Activated CD4-positive, CD25-positive, alpha-beta regulatory T cell (primary cell): ENCODE data around the gene IRF1.
"Not testable (repeated sequence)": the region's sequence is repeated elsewhere in the genome, so short reads cannot be mapped to it uniquely, and the experiment has no call there.

Experiments
- DNase-seq, 4 experiments: peaks; one replicate each; lab custom pipeline; 2025; lab: John Stamatoyannopoulos, UW

IRF1 gene

DNA sequence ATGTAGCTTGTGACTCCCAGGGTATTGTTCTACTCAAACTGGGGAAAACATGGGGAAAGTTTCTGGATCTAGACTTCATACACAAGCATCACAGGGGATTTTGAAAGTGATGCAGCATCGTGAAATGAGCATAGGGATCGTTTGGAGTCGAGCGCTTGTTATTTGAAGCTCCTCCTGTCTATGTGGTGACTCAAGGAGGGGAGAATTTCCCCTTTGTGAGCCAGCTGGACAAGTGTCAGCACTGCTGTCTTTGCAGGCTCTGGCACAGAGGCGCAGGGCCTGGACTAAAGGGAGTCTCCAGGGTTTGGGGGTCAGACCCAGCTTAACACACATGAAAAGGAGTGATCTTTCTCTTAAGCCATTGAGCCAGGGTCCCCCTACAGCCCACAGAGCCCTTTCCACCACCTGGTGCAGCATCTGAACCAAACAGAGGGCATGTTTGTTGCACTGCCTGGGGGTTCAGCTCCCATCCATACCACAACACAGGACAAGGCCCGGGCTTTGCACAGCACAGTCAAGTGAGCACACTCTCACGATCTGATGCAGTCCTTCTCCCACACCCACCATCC lies 51.0 kb downstream of the IRF1 start:
- no peak for DNase-seq

DNA sequence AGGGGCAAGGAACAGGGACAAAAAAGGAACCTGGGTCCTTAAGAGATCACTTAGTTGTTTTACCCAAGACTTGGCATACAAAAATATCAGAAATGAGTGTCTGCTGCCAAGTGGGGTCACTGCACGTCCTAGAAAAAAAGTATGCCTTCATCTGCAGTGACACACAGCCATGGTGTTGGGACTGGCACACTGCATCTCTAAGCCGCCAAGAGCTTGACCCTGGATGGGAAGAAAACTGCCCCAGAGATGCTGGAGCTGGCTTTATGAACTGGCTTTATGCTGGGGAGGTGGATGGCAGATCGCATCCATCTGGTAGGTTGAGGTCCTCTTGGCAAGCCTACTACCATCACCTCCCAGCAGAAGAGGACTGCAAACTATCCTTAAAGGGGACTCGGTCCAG lies 51.7 kb downstream of the IRF1 start:
- no peak for DNase-seq

DNA sequence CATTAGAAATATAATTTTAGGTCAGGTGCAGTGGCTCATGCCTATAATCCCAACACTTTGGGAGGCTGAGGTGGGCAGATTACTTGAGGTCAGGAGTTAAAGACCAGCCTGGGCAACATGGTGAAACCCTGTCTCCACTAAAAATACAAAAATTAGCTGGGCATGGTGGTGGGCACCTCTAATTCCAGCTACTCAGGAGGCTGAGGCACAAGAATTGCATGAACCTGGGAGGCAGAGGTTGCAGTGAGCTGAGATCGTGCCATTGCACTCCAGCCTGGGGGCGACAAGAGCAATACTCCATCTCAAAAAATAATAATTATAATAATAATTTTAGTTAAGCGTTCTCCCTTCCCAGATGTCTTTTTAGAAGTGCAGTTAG lies 52.3 kb downstream of the IRF1 start:
- DNase-seq = not testable (repeated sequence)

DNA sequence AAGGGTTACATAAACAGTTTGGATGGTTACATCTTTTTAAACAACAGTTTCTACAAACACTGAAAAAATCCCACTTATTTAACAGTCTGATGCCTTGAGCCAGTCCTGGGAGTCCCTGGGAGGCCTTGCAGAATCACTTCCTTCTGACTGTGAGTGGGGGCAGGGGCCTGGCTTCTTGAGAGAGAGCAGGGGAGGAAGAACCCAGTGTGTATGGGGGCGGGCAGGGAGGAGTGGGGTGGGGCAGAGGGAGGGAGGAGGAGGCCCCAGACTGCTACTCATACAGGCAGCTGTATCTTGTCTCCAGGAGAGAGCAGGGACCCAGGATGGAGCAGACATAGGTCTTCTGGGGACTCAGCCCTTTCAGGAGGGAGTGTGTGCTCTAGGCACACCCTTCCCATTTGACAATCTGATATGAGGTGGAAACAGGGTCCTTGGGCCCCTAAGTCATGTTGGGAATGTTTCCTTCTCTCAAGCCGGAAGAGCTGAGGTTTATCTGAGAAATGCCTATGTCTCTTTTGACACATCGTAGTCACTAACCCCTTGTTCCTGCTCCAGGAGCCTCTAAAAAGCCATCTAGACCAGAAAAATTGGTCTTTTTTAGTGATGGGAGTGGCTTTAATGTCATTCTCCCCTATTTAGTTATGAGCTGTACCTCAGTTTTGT lies 52.8 kb downstream of the IRF1 start:
- peak in 3 of 4 experiments; percentile 25 to 44 (median 38) for DNase-seq

DNA sequence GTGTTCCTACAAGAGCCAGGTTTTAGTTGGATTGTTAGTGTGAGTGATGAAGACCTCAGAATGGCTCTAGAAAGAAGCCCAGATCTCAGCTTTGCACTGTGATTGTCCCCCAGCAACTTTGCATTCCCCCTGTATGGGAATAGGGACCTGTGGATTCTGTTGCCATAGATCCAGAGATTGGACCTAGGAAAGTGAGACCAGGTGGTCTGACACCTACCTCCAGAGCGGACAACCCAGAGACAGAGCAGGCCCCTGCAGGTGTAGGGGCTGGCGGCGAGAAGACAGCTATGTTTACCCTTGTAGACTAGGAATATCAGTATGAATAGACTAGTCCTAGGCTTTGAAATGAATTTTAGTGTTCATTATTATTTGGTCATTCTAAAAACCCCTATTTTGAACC lies 53.6 kb downstream of the IRF1 start:
- no peak for DNase-seq

GRCh38 chr5:132435886-132436285 lies 54.7 kb downstream of the IRF1 start:
- no peak for DNase-seq

GRCh38 chr5:132435447-132435846 lies 55.1 kb downstream of the IRF1 start:
- DNase-seq = no peak

GRCh38 chr5:132434416-132435286 lies 55.9 kb downstream of the IRF1 start:
- no peak for DNase-seq

GRCh38 chr5:132433141-132433540 lies 57.4 kb downstream of the IRF1 start:
- DNase-seq = no peak

GRCh38 chr5:132431632-132432031 lies 58.9 kb downstream of the IRF1 start:
- DNase-seq = no peak
